ENCODE results near the gene COL1A1. TPM values are rescaled to one million over a fixed set of nuclear protein-coding genes. Genes with fewer than 3 reads are reported as not detected.

COL1A1 gene
- total RNA-seq, 1 experiment from 2014 or later, result 431 TPM

DNA sequence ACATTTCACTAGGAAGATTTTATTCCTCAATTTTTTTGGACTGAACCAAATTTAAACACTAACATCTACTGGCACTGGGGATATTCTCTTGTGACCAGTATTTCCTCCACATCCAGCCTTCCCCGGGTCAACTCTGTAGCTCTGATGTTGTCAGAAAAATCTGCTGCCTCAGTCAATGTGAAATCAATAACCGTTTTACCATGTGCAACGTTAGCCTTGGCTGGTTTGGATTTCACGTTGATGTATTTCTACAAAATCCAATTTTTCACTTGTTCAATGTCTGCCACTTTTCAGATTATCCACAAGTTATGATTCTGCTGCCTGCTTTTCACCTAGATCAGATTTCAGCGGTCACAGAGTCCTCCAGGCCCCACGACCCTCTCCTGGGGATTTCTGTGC, 28.5 kb downstream of the COL1A1 start:
- H3K9me3 ChIP-seq, result no peaks in the 10 kb centered on the region
- no peaks in the 10 kb centered on the region for H3K36me3 ChIP-seq
- DNase-seq, result no peak
- H3K4me3 ChIP-seq, result no peak overlapping the region
- H3K27me3 ChIP-seq, result no peaks in the 10 kb centered on the region

- no peak overlapping the region for H3K4me3 ChIP-seq
- H3K27me3 ChIP-seq, result no peaks in the 10 kb centered on the region
- no peaks in the 10 kb centered on the region for H3K9me3 ChIP-seq
- no peaks in the 10 kb centered on the region for H3K36me3 ChIP-seq
- no peak for DNase-seq
These were observed 29.3 kb downstream of the COL1A1 start for GRCh38 chr17:50172130-50172529.

DNA sequence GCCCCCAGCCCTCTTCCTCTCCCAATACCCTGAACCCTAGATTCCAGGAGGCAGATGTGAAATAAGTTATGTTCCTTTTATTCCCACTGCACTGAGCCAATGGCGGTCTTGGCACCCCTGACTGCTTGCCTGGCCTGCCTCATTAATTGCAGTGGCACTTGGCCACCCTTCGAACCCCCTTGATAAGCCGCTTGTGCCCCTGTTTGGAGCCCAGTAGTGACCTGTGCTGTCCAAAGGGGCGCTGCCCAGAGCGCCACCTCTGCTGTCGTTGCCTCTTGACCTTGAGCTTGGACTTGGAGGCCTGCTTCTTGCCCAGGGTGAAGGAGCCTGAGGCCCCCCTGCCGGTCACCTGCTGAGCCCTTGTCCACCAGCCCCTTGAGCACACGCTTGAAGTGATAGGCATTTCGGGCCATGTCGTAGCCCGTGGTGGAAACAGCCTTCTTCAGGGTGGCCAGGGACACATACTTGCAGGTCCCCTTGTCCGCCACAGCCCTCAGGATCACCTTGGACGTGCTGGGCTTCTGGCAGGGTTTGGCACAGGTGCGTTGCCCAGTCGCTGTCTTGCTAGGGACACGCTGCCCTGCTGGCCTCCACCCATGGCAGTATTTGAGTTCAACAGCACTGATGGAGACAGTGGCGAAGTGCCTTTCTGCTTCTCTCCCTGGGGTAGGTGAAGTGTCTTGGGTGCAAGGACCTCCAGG, 29.9 kb downstream of the COL1A1 start:
- H3K27me3 ChIP-seq, result no peaks in the 10 kb centered on the region
- H3K36me3 ChIP-seq, result no peaks in the 10 kb centered on the region
- no peak for DNase-seq

DNA sequence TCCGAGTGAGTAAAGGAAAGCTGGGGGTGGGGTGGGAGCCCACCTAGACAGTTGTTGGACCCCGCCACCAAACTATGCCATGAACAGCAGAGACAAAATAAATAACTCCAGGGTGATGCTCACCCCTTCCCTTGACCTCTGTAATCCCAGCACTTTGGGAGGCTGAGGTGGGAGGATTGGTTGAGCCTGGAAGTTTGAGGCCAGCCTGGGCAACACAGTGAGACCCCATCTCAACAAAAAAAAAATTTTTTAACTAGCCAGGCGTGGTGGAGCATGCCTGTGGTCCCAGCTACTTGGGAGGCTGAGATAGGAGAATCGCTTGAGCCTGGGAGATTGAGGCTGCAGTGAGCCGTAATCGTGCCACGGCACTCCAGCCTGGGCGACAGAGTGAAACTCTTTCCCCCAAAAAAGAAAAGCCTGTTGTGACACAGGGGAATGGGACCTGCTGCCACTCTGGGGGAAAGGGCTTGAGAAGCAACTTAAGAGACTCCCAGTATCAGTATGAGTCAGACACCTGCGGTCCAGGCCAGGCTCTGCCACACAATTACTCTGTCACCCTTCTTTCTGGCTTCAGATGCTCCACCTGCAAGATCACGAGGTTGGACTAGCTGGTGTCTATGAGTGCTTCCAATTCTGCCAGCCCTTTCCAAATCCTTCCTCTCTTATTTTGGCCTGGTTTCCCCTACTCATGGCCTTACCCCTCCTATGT, 30.6 kb downstream of the COL1A1 start:
- Histone ChIP-seq H3K27me3 (no peaks in the 10 kb centered on the region), H3K4me3 (no peak overlapping the region), H3K36me3 (no peaks in the 10 kb centered on the region), H3K9me3 (no peaks in the 10 kb centered on the region)
- no peak for DNase-seq

More for the DNA sequence above, 29.9 kb downstream of the COL1A1 start:
- Histone ChIP-seq H3K9me3 (no peaks in the 10 kb centered on the region), H3K4me3 (no peak overlapping the region)

GRCh38 chr17:50169881-50170459, 31.5 kb downstream of the COL1A1 start:
- H3K9me3 ChIP-seq, result no peaks in the 10 kb centered on the region
- H3K4me3 ChIP-seq, result no peak overlapping the region
- no peak for DNase-seq
- H3K27me3 ChIP-seq, result no peaks in the 10 kb centered on the region
- H3K36me3 ChIP-seq, result no peaks in the 10 kb centered on the region

DNA sequence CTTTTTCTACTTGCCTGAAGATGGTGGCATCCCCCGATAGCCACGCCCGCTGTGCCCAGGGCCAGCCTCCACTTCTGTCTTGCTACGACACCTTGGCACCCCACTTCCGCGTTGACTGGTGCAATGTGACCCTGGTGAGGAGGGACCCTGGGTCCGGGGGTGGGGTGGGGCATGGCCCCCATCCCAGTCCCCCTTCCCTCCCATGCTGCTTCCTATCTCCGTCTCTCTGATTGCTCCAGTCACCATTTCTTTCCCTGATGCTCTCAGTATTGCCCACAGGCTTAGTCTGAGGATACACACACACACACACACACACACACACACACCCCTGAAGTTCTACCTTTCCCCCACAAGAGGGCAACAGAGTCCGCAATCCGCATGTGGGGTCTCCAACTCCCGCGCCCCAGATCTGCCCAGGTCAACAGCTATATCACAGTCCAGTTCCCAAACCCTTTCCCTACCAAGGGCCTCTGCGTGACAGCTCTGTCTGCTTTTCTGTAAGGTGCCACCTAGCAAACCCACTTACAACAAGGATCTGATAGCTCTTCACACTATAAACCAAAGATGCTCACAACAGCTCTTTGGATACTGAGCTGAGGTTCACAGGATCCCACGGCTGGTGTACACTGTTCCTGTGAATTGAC, 32.2 kb downstream of the COL1A1 start:
- no peaks in the 10 kb centered on the region for H3K9me3 ChIP-seq
- no peaks in the 10 kb centered on the region for H3K36me3 ChIP-seq
- H3K27me3 ChIP-seq, result no peaks in the 10 kb centered on the region
- DNase-seq, result peak; percentile 62
- H3K4me3 ChIP-seq, result no peak overlapping the region

DNA sequence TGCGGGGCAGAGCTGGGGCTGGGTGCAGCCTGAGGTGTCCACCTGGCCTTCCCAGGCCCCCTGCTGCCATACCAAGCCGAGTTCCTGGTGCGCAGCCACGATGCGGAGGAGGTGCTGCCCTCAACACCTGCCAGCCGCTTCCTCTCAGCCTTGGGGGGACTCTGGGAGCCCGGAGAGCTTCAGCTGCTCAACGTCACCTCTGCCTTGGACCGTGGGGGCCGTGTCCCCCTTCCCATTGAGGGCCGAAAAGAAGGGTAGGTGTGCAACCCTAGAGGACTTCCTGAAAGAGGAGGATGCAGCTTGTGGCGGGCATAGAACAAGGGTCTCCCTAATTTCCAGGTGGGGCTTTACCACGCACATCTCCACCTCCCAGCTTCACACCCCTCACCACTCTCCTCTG, 33.1 kb downstream of the COL1A1 start:
- no peaks in the 10 kb centered on the region for H3K36me3 ChIP-seq
- no peak for DNase-seq
- H3K27me3 ChIP-seq, result no peaks in the 10 kb centered on the region
- H3K4me3 ChIP-seq, result no peak overlapping the region
- no peaks in the 10 kb centered on the region for H3K9me3 ChIP-seq

DNA sequence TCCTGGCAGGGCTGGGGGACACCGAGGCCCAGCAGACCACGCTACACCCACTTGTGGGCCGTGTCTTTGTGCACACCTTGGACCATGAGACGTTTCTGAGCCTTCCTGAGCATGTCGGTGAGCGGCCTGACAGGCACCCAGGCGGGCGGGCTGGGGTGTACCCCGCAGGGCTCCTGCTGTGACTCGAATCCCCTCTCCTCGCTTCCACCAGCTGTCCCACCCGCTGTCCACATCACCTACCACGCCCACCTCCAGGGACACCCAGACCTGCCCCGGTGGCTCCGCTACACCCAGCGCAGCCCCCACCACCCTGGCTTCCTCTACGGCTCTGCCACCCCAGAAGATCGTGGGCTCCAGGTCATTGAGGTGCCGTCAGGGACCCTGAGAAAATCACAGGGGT, 34.1 kb downstream of the COL1A1 start:
- DNase-seq, result no peak
- no peaks in the 10 kb centered on the region for H3K9me3 ChIP-seq
- no peak overlapping the region for H3K4me3 ChIP-seq
- no peaks in the 10 kb centered on the region for H3K27me3 ChIP-seq
- no peaks in the 10 kb centered on the region for H3K36me3 ChIP-seq

DNA sequence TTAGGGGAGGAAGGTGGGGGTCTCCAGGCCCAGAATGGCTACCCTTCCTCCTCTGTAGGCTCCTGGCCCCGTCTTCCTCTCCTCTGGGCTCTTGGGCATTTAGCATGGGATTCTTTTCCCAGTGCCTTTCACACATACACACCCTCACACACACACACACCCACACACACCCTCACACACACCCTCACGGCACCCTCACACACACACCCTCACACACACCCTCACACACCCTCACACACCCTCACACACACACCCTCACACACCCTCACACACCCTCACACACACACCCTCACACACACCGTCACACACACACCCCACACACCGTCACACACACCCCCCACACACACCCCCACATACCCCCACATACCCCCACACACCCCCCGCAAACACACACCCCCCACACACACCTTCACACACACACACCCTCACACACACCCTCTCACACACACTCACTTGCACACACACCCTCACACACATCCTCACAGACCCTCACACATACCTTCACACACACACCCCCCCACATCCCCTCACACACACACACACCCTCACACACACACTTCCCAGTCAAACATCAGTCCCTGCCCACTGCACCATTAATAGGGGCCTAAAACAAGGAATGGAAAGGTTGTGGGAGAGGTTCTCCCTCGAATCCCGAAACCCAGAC, 34.8 kb downstream of the COL1A1 start:
- DNase-seq, result no peak
- Histone ChIP-seq H3K4me3 (no peak overlapping the region), H3K36me3 (no peaks in the 10 kb centered on the region), H3K9me3 (no peaks in the 10 kb centered on the region), H3K27me3 (no peaks in the 10 kb centered on the region)

GRCh38 chr17:50165867-50166517, 35.4 kb downstream of the COL1A1 start, which contains the start of gene SGCA:
Gene SGCA, plus strand, starts transcription at chr17:50166005. Its CDS starts 36 bp downstream, at chr17:50166041.
- Histone ChIP-seq H3K9me3 (no peaks in the 10 kb centered on the region), H3K36me3 (no peaks in the 10 kb centered on the region), H3K4me3 (no peak within 1 kb of the TSS), H3K27me3 (no peaks in the 10 kb centered on the region)
- DNase-seq, result no peak

- H3K36me3 ChIP-seq, result no peaks in the 10 kb centered on the region
- no peaks in the 10 kb centered on the region for H3K9me3 ChIP-seq
- H3K4me3 ChIP-seq, result no peak overlapping the region
- DNase-seq, result no peak
- H3K27me3 ChIP-seq, result no peaks in the 10 kb centered on the region
These were observed 36.0 kb downstream of the COL1A1 start for GRCh38 chr17:50165466-50165865.

DNA sequence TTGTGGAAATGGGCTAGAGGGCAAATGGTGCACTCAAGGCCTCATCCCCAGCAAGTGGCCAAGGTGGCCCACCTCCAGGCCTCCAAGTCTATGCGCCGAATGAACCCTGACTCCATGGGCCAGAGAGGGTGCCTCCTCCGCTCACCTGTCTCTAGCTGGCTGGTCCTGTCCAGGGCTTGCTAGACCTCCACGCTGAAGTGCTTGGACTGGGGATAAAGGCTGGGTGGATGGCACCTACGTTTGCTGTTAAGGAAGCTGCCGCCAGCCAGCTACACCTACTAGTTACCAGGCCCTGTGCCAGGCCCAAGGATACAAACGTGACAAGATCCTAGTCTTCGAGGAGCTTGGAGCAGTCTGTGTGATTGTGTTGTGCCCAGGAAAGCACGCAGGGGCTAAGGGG, 36.4 kb downstream of the COL1A1 start:
- Histone ChIP-seq H3K4me3 (no peak overlapping the region), H3K27me3 (no peaks in the 10 kb centered on the region), H3K9me3 (no peaks in the 10 kb centered on the region), H3K36me3 (no peaks in the 10 kb centered on the region)
- DNase-seq, result no peak

DNA sequence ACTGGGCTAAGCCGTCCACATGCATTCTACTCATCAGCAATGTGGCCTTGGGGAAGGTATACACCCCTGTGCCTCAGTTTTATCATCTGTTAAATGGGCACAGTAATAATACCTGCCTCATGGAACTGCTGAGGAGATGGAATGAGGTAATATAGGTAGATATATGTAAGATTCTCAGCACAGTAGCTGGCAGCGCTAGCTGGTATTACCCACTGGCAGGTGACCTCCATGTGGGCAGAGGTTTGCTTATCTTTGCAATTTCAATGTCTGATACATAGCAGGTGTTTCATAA, 36.8 kb downstream of the COL1A1 start:
- Histone ChIP-seq H3K36me3 (no peaks in the 10 kb centered on the region), H3K4me3 (no peak overlapping the region), H3K27me3 (no peaks in the 10 kb centered on the region), H3K9me3 (no peaks in the 10 kb centered on the region)
- no peak for DNase-seq

DNA sequence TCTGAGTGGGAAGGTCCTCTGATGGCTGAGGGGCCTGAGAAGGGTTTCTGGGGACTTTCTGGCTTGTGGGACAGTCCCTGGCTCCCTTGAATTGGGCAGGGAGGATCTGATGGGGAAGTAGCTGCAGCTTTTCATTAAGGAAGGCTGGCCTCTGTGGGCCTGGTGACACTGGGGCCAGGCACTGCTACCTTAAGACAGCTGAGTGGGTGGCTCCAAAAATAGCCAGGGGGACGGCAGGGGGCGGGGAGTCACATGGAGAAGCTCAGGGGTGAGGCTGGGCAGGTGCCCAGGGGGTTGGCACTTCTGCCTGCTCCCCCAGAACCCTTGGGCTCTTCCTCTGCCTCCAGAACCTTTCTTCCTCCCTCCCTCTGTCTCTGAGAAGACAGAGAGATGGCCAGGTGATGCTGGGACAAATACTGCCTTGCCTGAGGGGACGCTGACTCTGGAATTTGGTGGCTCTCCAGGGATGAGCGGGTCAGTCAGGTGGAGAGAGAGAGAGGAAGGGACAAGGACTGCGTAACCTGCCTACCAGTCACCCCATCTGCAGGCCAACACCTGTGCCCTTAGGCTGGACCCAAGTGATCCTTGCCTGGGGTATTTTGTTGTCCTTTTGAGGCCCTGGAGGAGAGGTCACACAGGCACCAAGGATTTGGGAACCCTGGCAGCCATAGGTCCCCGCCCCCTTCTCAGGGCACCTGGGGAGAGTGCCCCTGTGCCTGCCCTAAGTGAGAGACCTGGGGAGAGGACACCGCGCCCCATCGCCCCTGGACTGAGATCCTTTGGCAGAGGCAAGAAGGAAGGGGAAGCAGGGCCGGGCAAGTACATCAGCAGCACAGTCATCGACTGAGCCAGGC, 37.4 kb downstream of the COL1A1 start:
- H3K4me3 ChIP-seq, result no peak overlapping the region
- H3K9me3 ChIP-seq, result no peaks in the 10 kb centered on the region
- no peaks in the 10 kb centered on the region for H3K36me3 ChIP-seq
- H3K27me3 ChIP-seq, result no peaks in the 10 kb centered on the region
- no peak for DNase-seq

- no peak for DNase-seq
- Histone ChIP-seq H3K4me3 (no peak overlapping the region), H3K27me3 (no peaks in the 10 kb centered on the region), H3K36me3 (no peaks in the 10 kb centered on the region), H3K9me3 (no peaks in the 10 kb centered on the region)
These were observed 38.8 kb downstream of the COL1A1 start for GRCh38 chr17:50162466-50163254.

Measured in MG63 (cell line).